DOHH2 (cell line): ENCODE measurements around the gene KIF23.

Source experiments
- EZH2phosphoT487 ChIP-seq: fragments of 200-600 bp; sonication (generic); IDR thresholded peaks from 2 replicates; pipeline ENCODE4 v1.6.1; 2017; ENCODE audit warnings: borderline replicate concordance, mild to moderate bottlenecking, antibody characterized with exemption, low read length, moderate library complexity, mixed read lengths
- TF ChIP-seq, protein P1 (sequence below): fragments of 200-600 bp; sonication (generic); IDR thresholded peaks from one replicate; pipeline ENCODE4 v1.5.1; 2014; ENCODE audit warnings: antibody characterized with exemption, mild to moderate bottlenecking, low read depth, low read length; ENCODE audit not compliant: poor library complexity, severe bottlenecking

DNA sequence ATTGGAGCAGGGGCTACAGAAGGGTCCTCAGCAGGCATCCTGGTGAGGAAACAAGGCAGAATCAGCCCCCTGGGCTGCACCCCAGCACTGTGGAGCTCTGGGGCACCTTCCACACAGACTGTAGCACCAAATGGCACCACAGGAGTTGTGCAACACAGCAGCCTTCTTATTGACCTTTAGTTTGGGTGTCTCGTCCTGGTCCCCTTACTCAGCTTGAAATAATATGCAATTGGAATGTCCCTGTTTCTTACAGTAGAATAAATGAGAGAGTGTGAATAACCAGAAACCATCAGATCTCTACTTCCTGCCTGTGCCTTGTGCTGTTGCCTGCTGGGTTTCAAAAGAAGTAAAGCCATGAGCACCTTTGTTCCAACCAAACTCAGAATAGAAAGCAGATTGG, 82.9 kb downstream of the KIF23 start:
- TF ChIP-seq, protein P1, sequence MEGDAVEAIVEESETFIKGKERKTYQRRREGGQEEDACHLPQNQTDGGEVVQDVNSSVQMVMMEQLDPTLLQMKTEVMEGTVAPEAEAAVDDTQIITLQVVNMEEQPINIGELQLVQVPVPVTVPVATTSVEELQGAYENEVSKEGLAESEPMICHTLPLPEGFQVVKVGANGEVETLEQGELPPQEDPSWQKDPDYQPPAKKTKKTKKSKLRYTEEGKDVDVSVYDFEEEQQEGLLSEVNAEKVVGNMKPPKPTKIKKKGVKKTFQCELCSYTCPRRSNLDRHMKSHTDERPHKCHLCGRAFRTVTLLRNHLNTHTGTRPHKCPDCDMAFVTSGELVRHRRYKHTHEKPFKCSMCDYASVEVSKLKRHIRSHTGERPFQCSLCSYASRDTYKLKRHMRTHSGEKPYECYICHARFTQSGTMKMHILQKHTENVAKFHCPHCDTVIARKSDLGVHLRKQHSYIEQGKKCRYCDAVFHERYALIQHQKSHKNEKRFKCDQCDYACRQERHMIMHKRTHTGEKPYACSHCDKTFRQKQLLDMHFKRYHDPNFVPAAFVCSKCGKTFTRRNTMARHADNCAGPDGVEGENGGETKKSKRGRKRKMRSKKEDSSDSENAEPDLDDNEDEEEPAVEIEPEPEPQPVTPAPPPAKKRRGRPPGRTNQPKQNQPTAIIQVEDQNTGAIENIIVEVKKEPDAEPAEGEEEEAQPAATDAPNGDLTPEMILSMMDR = no peak
- no peak for TF ChIP-seq EZH2phosphoT487
